ENCODE results near the gene JAML.

Gene JAML

DNA sequence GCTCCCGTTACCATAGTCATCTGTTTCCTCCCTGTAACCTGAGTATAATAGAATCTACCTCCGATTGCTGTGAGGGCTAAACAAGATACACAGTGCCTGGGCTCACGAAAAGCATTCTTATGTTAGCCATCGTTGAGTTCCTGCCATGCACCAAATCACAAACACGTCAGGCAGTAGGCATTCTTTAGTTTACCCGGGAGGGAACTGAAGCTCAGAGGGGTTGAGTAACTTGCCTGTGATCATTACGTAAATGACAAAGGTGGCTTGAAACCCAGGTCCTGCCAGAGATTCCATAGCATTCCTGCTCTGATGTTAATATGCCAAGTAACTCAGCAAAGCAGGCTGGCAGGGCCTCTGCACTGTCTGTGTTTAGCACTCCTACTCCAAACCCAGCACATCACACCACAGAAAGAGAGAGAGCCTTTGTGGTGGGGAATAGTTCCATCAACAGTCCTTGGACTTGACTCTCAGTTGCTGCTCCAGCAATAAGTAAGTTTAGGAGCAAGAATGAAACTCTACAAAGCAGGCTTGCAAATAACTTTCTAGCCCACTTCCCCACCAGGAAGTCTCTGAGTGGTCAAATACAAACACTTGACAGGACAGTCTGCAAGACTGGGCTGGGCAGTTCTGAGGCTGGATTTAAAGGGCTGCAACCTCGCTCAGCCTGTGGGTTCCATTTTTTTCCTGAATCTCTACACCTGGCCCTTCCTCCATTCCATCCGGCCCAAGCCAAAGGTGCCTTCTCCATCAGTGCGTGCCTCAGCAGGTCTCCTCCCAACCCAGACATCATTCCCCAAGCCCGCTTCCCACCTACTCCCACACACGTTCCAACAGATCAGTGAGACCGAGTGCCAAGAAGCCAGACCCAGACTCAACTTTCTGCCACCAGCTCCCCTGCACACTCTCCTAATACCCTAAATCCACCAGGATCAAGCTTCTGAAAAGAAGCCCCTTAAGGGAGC lies 49.5 kb downstream of the JAML start:
- ChIA-PET CTCF (interaction anchor here (0.6 to 0.7 kb wide), 2 partner anchors 10 to 24 kb away, joined by 3 to 4 read pairs; no protein-coding TSS in a partner anchor), POLR2A (ENCODE audit: low non-redundant PET) (interaction anchor here (0.7 kb wide), 1 partner anchor 115 kb away, joined by 3 read pairs; no protein-coding TSS in a partner anchor)
- DNase-seq (ENCODE audit: low spot score), result peak; percentile 60
- peak overlapping the region; percentile 61 for H3K27ac ChIP-seq
- TF ChIP-seq CTCF (conservative IDR thresholded peaks at IDR 0.05; ENCODE audit: low read depth), result no peak

GRCh38 chr11:118174006-118174567 lies 50.7 kb downstream of the JAML start:
- TF ChIP-seq CTCF (conservative IDR thresholded peaks at IDR 0.05; ENCODE audit: low read depth), result no peak
- POLR2A ChIA-PET (ENCODE audit: low non-redundant PET), result no interaction called here
- CTCF ChIA-PET, result no interaction called here
- no peak for DNase-seq (ENCODE audit: low spot score)
- peak overlapping the region; percentile 61 for H3K27ac ChIP-seq

- no peak for DNase-seq (ENCODE audit: low spot score)
- ChIA-PET CTCF (interaction anchor here (0.5 to 3.2 kb wide), 23 partner anchors 9 to 353 kb away, joined by 3 to 47 read pairs (median 4); partner anchors contain the start of gene SCN4B), POLR2A (ENCODE audit: low non-redundant PET) (no interaction called here)
- no peak for TF ChIP-seq CTCF (conservative IDR thresholded peaks at IDR 0.05; ENCODE audit: low read depth)
- H3K27ac ChIP-seq, result no peak overlapping the region
These were observed 52.5 kb downstream of the JAML start for GRCh38 chr11:118172356-118172755.

DNA sequence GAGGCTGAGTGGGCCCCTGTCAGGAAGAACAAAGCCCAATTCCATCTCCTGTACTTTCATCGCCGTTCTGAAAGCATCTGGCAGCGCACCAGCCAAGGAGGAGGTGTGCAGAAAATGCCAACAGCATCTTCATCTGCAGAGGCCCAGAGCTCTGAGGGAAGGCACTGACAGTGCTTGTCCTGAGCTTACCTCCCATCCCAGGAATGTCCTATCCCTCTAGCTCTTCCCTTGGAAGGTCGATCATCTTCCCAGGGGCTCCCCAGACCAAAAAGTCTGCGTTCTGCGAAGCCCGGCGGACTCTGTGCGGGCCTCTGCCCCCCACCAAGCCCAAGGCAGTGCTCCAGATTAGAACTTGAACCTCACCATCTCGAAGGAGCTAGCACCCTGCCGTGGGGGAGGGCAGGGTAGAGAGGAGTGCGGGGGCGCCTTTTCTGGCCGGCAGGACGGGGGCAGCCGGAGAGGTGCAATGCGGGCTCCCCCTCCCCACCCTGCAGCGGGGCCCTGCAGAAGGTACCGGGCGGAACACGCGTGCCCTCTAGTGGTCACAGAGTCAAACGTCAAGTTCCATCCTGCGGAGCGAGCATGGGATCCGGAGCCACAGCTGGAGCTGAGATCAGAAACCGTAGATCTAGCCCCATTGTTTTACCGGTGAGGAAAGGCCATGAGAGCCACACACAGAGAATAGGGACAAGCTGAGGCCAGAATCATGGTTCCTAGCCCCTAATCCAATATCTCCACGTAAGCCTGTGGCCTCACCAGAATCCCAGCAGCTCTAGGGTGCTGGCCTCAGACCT lies 53.3 kb downstream of the JAML start:
- peak; percentile 79 for DNase-seq (ENCODE audit: low spot score)
- TF ChIP-seq CTCF (conservative IDR thresholded peaks at IDR 0.05; ENCODE audit: low read depth), result peak; percentile 90
- ChIA-PET POLR2A (ENCODE audit: low non-redundant PET) (interaction anchor here (0.6 kb wide), 1 partner anchor 19 kb away, joined by 3 read pairs; the partner anchor contains the start of gene SCN4B), CTCF (interaction anchor here (0.5 to 3.2 kb wide), 39 partner anchors 8 to 836 kb away, joined by 3 to 47 read pairs (median 3); partner anchors contain the start of genes SCN4B and TMPRSS4)
- no peak overlapping the region for H3K27ac ChIP-seq

GRCh38 chr11:118170882-118171268 lies 53.9 kb downstream of the JAML start:
- DNase-seq (ENCODE audit: low spot score), result no peak
- ChIA-PET POLR2A (ENCODE audit: low non-redundant PET) (interaction anchor here (0.6 kb wide), 1 partner anchor 18 kb away, joined by 3 read pairs; the partner anchor contains the start of gene SCN4B), CTCF (interaction anchor here (0.5 to 3.2 kb wide), 24 partner anchors 8 to 835 kb away, joined by 3 to 47 read pairs (median 4); partner anchors contain the start of genes SCN4B and TMPRSS4)
- H3K27ac ChIP-seq, result no peak overlapping the region
- no peak for TF ChIP-seq CTCF (conservative IDR thresholded peaks at IDR 0.05; ENCODE audit: low read depth)

Data from RWPE1 (cell line).